HG02678 (cell line): ENCODE data around the gene PLAAT3.
"Not testable (repeated sequence)": the region's sequence is repeated elsewhere in the genome, so short reads cannot be mapped to it uniquely, and the experiment has no call there.

Experiments used
- ATAC-seq: cut with Tn5 transposase; IDR thresholded peaks from one replicate; pipeline ENCODE4 v1.9.1; 2021; ENCODE audit warnings: mild to moderate bottlenecking, moderate library complexity; ENCODE audit not compliant: unreplicated experiment

PLAAT3 gene

GRCh38 chr11:63572026-63572688, 42.1 kb downstream of the PLAAT3 start:
- no peak for ATAC-seq

GRCh38 chr11:63569570-63569969, 44.7 kb downstream of the PLAAT3 start:
- ATAC-seq = no peak

GRCh38 chr11:63567044-63567840, 47.0 kb downstream of the PLAAT3 start:
- ATAC-seq = peak; percentile 74

GRCh38 chr11:63564784-63565350, 49.4 kb downstream of the PLAAT3 start:
- no peak for ATAC-seq

GRCh38 chr11:63564056-63564774, 50.0 kb downstream of the PLAAT3 start:
- peak; percentile 72 for ATAC-seq

GRCh38 chr11:63563201-63564055, 50.8 kb downstream of the PLAAT3 start, which contains the start of gene PLAAT2:
TSS of gene PLAAT2 (minus strand) at chr11:63563379. CDS start at chr11:63563324, 55 bp downstream.
- no peak for ATAC-seq

GRCh38 chr11:63560506-63561180, 53.6 kb downstream of the PLAAT3 start:
- ATAC-seq = no peak

- ATAC-seq = no peak
Measured at GRCh38 chr11:63558459-63559157, 55.6 kb downstream of the PLAAT3 start.

- ATAC-seq = no peak
Measured at GRCh38 chr11:63557570-63557969, 56.7 kb downstream of the PLAAT3 start.

- no peak for ATAC-seq
Measured at GRCh38 chr11:63556404-63557013, 57.7 kb downstream of the PLAAT3 start.

GRCh38 chr11:63554877-63555223, 59.4 kb downstream of the PLAAT3 start:
- ATAC-seq = no peak

GRCh38 chr11:63553759-63554158, 60.5 kb downstream of the PLAAT3 start:
- ATAC-seq = peak; percentile 82

GRCh38 chr11:63552921-63553320, 61.3 kb downstream of the PLAAT3 start:
- ATAC-seq = no peak

GRCh38 chr11:63551889-63552266, 62.4 kb downstream of the PLAAT3 start:
- no peak for ATAC-seq

GRCh38 chr11:63551091-63551888, 62.9 kb downstream of the PLAAT3 start:
- ATAC-seq = no peak

GRCh38 chr11:63550156-63550700, 64.0 kb downstream of the PLAAT3 start:
- ATAC-seq = not testable (repeated sequence)

- ATAC-seq = no peak
Measured at GRCh38 chr11:63549411-63549810, 64.8 kb downstream of the PLAAT3 start.

- ATAC-seq = no peak
Measured at GRCh38 chr11:63548178-63548577, 66.1 kb downstream of the PLAAT3 start.
